MM.1S (cell line): ENCODE measurements around the gene TERB2.
"Not testable (repeated sequence)": the region's sequence is repeated elsewhere in the genome, so short reads cannot be mapped to it uniquely, and the experiment has no call there.

Experiments
- CTCF ChIP-seq: fragments of 300-600 bp; sonication (generic); IDR thresholded peaks from 2 replicates; pipeline ENCODE4 v1.5.1; 2016; ENCODE audit warnings: antibody characterized with exemption, low read length, mixed read lengths
- EZH2 ChIP-seq: fragments of 300-600 bp; sonication (generic); optimal IDR thresholded peaks from 2 replicates; pipeline ENCODE3; 2017; ENCODE audit warnings: low read depth, mild to moderate bottlenecking, antibody characterized with exemption, low read length, mixed read lengths
- EZH2phosphoT487 ChIP-seq: fragments of 300-600 bp; sonication (generic); IDR thresholded peaks from 2 replicates; pipeline ENCODE4 v1.6.1; 2018; ENCODE audit warnings: antibody characterized with exemption, low read length

- not testable (repeated sequence) for TF ChIP-seq CTCF, EZH2, EZH2phosphoT487
Measured at GRCh38 chr15:45025627-45026026, 69.1 kb downstream of the TERB2 start.
